Heart left ventricle (tissue), 13 donors: Measurements from ENCODE around the gene PRSS50.

Source experiments
- CTCF ChIP-seq, 12 donors: fragments of 200-600 bp; sonication (generic) in 4 of 12; IDR thresholded peaks; one replicate each; pipeline versions ENCODE4 v1.5.0 to v1.8.0; 2018 to 2022; ENCODE audit warnings: antibody characterized with exemption in 12 of 12, mild to moderate bottlenecking in 5 of 12
- POLR2A ChIP-seq, 2 donors: fragments of 450-650 bp; IDR thresholded peaks; one replicate each; pipeline ENCODE4 v1.6.1; 2017; ENCODE audit warnings: antibody characterized with exemption in 2 of 2, mild to moderate bottlenecking in 2 of 2, moderate library complexity in 2 of 2
- donor health status: ischemic (EF 13 %, LVEDD 7.1; RV severe dilation, severe dysfunction).
- donor health status: DM: no; HTN: yes; CAD: no.
- donor health status: DM: no; HTN: no; CAD: no.
- donor health status: ischemic (EF 25% LVEDD 6.9; RV normal size, moderate dysfunction).
- donor health status: ischemic (EF 25% LVEDD 5.7; RV mildly dilated, moderate dysfunction).
- donor health status: ischemic (EF 35%, LVEDD 5.7; RV mildly dilated, moderate dysfunction).
- donor health status: nonischemic (EF 11% LVEDD 7.7; RV severe dilation, severe dysfunction).
- donor health status: DM: yes; HTN: yes; CAD: no.
- donor health status: PGD.
- donor health status: ischemic (EF 29% LVEDD 5.4; RV normal size, mild dysfunction).
- donor health status: nonischemic (EF 23%, LVEDD 6.1; RV moderate dilation, normal function).

DNA sequence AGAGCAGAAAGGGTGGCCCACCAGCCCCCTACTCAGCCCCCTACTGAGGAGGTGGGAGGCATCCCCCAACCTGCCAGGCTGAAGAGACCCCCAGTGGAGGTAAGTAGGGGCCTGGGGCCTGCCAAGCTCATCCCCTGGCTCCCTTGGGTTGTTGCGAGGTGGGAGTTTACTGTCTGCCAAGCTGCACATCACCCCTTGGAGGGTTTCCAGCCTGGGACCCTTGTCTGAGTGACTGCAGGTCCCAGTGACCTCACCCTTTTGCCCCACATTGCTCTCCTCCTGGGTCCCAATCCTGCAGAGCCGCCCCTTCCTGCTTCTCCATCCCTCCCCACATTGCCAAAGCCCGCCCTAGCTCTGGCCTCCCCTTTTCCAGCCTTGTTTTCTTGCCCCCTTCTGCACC lies 23.1 kb downstream of the PRSS50 start:
- TF ChIP-seq CTCF (IDR thresholded peaks at IDR 0.05) (no peak), POLR2A (IDR thresholded peaks at IDR 0.05) (no peak)
